Stimulated activated naive CD8-positive, alpha-beta T cell treated with anti-CD3 and anti-CD28 coated beads, Interleukin-15, Interleukin-2, amounts not matched to agents 100 ng/mL and 50 ng/mL, for 24 hours (primary cell): ENCODE measurements around the gene SLC25A17.
A peak's percentile ranks its signal among the peaks of the same experiment; 100 is the strongest.
"Not testable (repeated sequence)": the region's sequence is repeated elsewhere in the genome, so short reads cannot be mapped to it uniquely, and the experiment has no call there.

Experiments
- H3K27ac Mint-ChIP-seq: one replicate; pipeline ENCODE4 v1.8.0; 2021; ENCODE audit warnings: mild to moderate bottlenecking, mixed read lengths
- H3K27me3 Mint-ChIP-seq: one replicate; pipeline ENCODE4 v1.8.0; 2021; ENCODE audit warnings: mixed read lengths
- H3K36me3 Mint-ChIP-seq: one replicate; pipeline ENCODE4 v1.8.0; 2021; ENCODE audit warnings: low read depth, mixed read lengths
- H3K4me1 Mint-ChIP-seq: one replicate; pipeline ENCODE4 v1.8.0; 2021; ENCODE audit warnings: low read depth, mixed read lengths
- H3K4me3 Mint-ChIP-seq: one replicate; pipeline ENCODE4 v1.8.0; 2021; ENCODE audit warnings: mild to moderate bottlenecking, mixed read lengths
- H3K9me3 Mint-ChIP-seq: one replicate; pipeline ENCODE4 v1.8.0; 2021; ENCODE audit warnings: mixed read lengths

The SLC25A17 gene

DNA sequence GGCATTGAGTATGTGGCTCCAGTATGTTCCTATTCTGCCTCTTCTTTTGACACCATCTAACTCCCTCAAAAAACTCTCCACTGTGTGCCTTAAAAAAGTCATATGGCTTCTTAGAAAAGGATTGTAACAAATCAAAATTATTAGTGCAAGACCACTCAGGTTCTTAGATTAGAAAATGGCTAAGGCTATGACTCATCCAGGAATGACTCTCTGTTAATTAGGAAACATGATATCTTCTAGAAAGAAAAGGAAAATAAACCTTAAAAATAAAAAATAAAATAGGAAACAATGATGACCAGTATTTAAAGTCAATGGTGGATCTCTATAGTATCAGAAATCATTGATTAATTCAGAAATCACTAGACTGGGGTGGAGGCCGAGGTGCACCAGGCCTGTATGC is 21.7 kb downstream of the SLC25A17 start:
- H3K27ac Mint-ChIP-seq: no peak overlapping the region

DNA sequence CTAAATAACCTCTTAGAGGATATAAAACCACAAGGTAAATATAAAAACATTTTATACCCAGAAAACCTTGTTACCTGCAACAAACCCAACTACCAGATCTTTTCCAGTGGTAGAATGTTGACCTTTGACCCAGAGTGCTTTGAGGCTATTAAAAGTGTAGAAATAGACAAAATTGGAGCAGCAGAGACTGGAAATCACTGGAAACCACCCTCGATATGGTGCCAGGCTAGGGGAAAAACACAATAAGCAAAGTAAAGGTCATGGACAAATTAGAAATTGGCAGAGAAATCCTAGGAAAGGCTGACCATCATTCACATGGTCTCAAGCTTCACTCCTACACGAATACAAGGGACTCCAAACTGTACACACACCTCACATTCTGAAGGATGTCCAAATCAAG is 26.7 kb downstream of the SLC25A17 start:
- no peaks in the 10 kb centered on the region for H3K27me3 Mint-ChIP-seq
- H3K36me3 Mint-ChIP-seq: peaks cover 47% of the 10 kb centered on the region
- no peaks in the 10 kb centered on the region for H3K9me3 Mint-ChIP-seq
- H3K4me1 Mint-ChIP-seq: peaks cover 18% of the 10 kb centered on the region
- H3K4me3 Mint-ChIP-seq: no peak overlapping the region
- no peak overlapping the region for H3K27ac Mint-ChIP-seq

More for the DNA sequence above, 21.7 kb downstream of the SLC25A17 start:
- Mint-ChIP-seq H3K4me1 (peaks cover 7% of the 10 kb centered on the region), H3K36me3 (peaks cover 23% of the 10 kb centered on the region), H3K27me3 (no peaks in the 10 kb centered on the region), H3K4me3 (no peak overlapping the region), H3K9me3 (no peaks in the 10 kb centered on the region)

DNA sequence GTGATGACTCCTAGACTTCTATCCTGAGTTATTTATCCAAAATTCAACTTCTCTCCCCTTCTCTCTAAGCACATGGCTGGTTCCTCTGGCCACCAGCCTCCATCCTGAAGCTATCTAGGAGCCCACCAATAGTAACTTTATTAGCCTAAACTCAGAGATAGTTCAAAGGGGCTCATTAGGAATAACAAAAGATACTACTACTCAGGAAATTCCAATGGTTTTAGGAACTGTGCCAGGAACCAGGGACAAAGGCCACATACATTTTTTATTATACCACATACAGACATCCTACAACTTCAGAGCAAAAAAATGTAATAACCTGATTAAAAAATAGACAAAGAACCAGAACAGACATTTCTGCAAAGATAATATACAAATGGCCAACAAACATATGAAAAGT is 27.9 kb downstream of the SLC25A17 start:
- Mint-ChIP-seq H3K27me3 (no peaks in the 10 kb centered on the region), H3K4me3 (no peak overlapping the region), H3K36me3 (peaks cover 51% of the 10 kb centered on the region), H3K27ac (no peak overlapping the region), H3K4me1 (peaks cover 18% of the 10 kb centered on the region), H3K9me3 (no peaks in the 10 kb centered on the region)

DNA sequence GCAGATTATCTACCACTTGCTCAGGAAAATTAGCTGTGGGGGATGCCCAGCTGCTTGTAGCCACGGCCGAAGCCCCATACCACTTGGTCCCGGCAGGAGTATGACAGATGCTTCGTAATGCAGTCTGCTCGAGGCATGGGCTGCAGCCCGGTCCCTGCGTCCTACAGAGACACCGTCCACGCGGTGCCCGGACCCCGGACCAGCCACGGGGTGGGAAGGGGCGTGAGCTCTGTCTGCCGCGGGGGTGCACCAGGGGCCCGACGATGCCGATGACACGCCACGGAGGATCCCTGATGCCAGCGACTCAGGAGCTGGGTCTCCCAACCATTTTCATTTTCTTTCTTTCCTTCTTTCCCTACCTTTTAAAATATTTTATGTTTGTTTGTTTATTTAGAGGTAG is 30.0 kb downstream of the SLC25A17 start:
- peaks cover 64% of the 10 kb centered on the region for H3K36me3 Mint-ChIP-seq

DNA sequence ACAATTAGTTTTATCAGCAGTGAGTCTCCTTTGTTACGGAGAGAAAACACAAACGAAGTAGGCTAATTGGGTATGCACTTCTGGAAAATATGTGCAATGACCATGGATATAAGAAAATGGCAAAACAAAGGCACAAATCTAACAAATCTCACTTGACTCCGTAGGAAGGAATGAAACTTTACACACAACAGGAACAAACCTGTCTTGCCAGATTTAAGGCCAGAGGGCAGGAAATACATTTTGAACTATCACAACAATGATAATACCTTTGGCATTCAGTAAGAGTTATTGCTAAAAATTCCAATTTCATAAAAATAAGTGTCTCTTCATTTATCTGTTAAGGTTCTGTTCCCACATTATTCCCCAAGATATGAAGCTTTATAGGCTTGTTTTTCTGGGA is 36.6 kb downstream of the SLC25A17 start:
- H3K36me3 Mint-ChIP-seq: peaks cover 57% of the 10 kb centered on the region
- H3K4me3 Mint-ChIP-seq: no peak overlapping the region
- H3K27ac Mint-ChIP-seq: no peak overlapping the region
- H3K9me3 Mint-ChIP-seq: no peaks in the 10 kb centered on the region
- no peaks in the 10 kb centered on the region for H3K4me1 Mint-ChIP-seq
- no peaks in the 10 kb centered on the region for H3K27me3 Mint-ChIP-seq

More for the DNA sequence above, 30.0 kb downstream of the SLC25A17 start:
- H3K27ac Mint-ChIP-seq: peak overlapping the region; percentile 21
- H3K4me3 Mint-ChIP-seq: no peak overlapping the region
- no peaks in the 10 kb centered on the region for H3K9me3 Mint-ChIP-seq
- H3K4me1 Mint-ChIP-seq: peaks cover 18% of the 10 kb centered on the region
- H3K27me3 Mint-ChIP-seq: no peaks in the 10 kb centered on the region

DNA sequence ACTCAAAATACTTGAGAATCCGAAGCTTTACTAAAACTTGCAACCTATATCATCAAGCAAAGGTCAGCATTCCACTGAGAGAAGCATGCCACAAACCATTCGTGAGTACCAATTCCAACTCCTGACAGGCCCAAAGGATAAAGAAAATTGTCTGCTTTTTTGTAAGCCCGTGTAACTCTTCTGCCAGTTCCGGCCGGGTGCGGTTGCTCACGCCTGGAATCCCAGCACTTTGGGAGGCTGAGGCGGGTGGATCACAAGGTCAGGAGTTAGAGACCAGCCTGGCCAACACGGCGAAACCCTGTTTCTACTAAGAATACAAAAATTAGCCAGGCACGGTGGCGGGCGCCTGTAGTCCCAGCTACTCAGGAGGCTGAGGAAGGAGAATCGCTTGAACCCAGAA is 37.4 kb downstream of the SLC25A17 start:
- not testable (repeated sequence) for H3K27ac Mint-ChIP-seq, H3K27me3 Mint-ChIP-seq, H3K4me3 Mint-ChIP-seq, H3K9me3 Mint-ChIP-seq, H3K4me1 Mint-ChIP-seq
- peaks cover 57% of the 10 kb centered on the region for H3K36me3 Mint-ChIP-seq

DNA sequence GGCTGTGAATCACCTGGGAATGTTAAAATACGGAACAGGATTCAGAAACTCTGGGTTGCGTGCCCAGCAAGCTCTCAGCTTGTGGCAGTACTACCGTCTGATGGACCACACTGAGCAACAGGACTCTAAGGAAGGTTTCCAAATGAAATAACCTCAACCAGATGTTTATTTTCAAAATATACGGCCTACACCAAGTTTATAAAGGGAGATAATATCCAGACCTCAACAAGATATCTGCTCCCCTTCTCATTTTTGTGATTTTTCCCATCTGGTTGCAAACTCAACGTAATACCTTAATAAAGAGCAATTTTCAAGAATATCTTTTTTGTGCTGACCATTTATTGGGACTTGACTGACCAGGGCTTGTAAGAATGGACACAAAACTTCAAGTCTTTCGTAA is 49.4 kb downstream of the SLC25A17 start:
- H3K27ac Mint-ChIP-seq: no peak overlapping the region
- no peak overlapping the region for H3K4me3 Mint-ChIP-seq
- no peaks in the 10 kb centered on the region for H3K27me3 Mint-ChIP-seq
- no peaks in the 10 kb centered on the region for H3K9me3 Mint-ChIP-seq
- H3K36me3 Mint-ChIP-seq: peaks cover 50% of the 10 kb centered on the region
- H3K4me1 Mint-ChIP-seq: peaks cover 23% of the 10 kb centered on the region

DNA sequence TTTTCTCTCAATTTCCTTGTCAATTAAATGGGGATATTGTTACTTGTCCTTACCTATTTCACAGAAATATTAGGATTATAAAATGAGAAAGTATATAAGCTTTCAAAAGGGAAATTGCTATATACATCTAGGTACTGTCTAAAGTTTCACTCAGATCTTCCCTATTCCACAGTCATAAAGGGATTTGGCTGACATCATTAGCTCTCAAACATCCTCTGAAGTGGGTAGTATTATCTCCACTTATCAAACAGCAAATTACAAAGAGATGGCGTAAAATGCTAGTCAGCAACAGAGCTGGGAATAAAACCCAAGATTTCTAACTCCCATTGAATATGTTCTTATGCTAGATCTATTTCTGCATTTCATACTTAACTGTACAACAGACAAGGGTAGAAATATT is 50.9 kb downstream of the SLC25A17 start:
- Mint-ChIP-seq H3K4me3 (no peak overlapping the region), H3K36me3 (peaks cover 43% of the 10 kb centered on the region), H3K27ac (no peak overlapping the region)

DNA sequence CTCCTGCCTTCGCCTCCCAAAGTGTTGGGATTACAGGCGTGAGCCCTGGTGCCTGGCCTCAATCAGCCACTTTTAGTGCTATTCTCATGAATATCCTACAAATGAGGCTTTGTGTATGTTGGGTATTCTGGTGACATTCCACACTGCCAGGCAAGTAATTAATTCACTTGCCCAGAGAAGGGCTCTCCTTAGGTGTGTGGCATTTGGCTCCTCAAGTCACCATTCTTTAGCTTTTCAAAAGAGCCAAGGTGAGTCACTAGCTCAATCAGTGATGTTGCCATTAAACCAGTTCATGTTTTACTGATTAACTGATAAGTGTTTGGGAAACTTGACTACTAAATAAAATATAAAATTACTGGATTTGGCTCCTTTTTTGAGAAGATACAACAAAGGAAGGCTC is 52.2 kb downstream of the SLC25A17 start:
- Mint-ChIP-seq H3K4me1 (peaks cover 23% of the 10 kb centered on the region), H3K27me3 (no peaks in the 10 kb centered on the region), H3K36me3 (peaks cover 39% of the 10 kb centered on the region), H3K9me3 (no peaks in the 10 kb centered on the region), H3K4me3 (no peak overlapping the region), H3K27ac (no peak overlapping the region)

More for the DNA sequence above, 50.9 kb downstream of the SLC25A17 start:
- Mint-ChIP-seq H3K4me1 (peaks cover 23% of the 10 kb centered on the region), H3K27me3 (no peaks in the 10 kb centered on the region), H3K9me3 (no peaks in the 10 kb centered on the region)

DNA sequence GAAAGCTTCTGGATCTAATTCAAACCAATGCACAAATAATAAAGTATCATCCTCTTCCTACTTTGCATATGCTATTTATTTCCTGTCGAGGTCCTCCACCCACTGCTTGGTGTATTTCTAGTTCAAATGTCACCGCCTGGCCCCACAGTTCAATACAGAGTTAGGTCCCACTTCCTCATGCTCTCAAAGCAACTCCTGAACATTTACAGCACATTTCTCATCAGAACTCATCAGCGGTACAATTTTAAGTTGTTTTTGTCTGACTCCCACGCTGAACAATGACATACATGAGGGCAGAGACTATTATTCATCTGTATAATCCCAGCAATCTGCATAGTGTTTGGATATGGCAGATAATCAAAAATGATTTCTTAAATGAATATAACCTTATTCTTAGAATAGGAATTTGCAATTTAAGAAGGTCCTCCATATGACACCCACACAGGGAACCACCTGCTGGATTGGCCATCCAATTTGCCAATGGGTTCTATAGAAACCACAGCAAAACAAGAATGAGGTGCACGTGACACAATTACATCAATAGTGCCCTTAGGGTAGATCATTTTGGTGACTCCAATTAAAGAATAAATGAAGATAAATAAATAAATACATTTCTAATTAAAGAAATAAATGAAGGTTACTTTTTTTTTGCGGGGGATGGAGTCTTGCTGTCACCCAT is 54.2 kb downstream of the SLC25A17 start:
- Mint-ChIP-seq H3K4me1 (peaks cover 23% of the 10 kb centered on the region), H3K36me3 (peaks cover 23% of the 10 kb centered on the region), H3K4me3 (peak overlapping the region; percentile 27), H3K9me3 (no peaks in the 10 kb centered on the region), H3K27ac (peak overlapping the region; percentile 90), H3K27me3 (no peaks in the 10 kb centered on the region)

DNA sequence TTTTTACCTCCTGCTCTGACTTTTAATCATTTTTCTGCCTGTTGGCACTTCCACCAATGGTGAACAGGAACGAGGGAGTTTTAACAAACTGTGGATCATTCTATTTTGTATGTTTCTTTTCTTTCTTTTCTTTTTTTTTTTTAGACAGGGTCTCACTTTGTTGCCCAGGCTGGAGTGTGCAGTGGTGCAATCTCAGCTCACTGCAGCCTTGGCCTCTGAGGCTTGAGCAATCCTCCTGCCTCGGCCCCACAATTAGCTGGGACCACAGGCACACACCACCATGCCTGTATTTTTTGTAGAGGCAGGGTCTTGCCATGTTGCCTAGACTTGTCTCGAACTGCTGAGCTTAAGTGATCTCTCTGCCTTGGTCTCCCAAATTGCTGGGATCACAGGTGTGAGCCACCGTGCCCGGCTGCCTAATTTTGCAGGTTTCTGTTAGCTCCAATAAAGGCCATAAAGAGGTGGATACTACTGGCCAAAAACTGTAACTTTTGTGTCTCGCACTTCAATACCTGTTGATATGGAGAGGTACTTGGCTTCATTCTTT is 59.8 kb downstream of the SLC25A17 start:
- Mint-ChIP-seq H3K36me3 (no peaks in the 10 kb centered on the region), H3K9me3 (no peaks in the 10 kb centered on the region), H3K27me3 (no peaks in the 10 kb centered on the region), H3K27ac (no peak overlapping the region), H3K4me3 (no peak overlapping the region), H3K4me1 (peaks cover 7% of the 10 kb centered on the region)

DNA sequence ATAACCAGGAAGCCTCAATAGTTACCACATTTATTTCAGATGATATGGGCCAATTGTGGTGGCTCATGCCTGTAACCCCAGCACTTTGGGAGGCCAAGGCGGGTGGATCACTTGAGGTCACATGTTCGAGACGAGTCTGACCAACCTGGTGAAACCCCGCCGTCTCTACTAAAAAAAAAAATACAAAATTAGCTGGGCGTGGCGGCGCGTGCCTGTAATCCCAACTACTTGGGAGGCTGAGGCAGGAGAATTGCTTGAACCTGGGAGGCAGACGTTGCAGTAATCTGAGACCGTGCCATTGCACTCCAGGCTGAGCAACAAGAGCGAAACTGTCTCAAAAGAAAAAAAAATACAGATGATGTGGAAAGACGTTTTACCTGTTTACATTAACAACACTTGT is 60.3 kb downstream of the SLC25A17 start:
- not testable (repeated sequence) for H3K4me3 Mint-ChIP-seq, H3K27ac Mint-ChIP-seq

DNA sequence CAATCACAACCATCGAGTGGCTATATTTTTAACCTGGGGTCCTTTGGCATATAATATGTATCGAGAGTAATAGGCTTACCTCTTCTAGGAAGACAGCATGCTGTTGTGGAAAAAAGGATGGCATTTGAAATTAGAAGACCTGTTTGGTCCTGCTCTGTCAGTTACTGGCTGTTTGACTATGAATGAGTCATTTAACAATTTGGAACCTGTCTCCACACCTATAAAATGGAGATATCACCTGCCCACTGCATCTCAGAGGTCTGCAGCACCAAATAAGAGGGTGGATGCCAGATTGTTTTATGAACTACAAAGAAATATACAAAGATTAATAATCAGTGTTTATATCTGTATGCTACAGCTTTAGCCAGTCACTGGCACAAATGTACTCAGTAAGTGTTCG is 60.8 kb downstream of the SLC25A17 start:
- no peak overlapping the region for H3K4me3 Mint-ChIP-seq
- H3K4me1 Mint-ChIP-seq: peaks cover 4% of the 10 kb centered on the region
- no peaks in the 10 kb centered on the region for H3K36me3 Mint-ChIP-seq
- H3K27ac Mint-ChIP-seq: no peak overlapping the region
- H3K27me3 Mint-ChIP-seq: no peaks in the 10 kb centered on the region
- no peaks in the 10 kb centered on the region for H3K9me3 Mint-ChIP-seq

More for the DNA sequence above, 60.3 kb downstream of the SLC25A17 start:
- not testable (repeated sequence) for H3K36me3 Mint-ChIP-seq, H3K9me3 Mint-ChIP-seq, H3K4me1 Mint-ChIP-seq, H3K27me3 Mint-ChIP-seq

DNA sequence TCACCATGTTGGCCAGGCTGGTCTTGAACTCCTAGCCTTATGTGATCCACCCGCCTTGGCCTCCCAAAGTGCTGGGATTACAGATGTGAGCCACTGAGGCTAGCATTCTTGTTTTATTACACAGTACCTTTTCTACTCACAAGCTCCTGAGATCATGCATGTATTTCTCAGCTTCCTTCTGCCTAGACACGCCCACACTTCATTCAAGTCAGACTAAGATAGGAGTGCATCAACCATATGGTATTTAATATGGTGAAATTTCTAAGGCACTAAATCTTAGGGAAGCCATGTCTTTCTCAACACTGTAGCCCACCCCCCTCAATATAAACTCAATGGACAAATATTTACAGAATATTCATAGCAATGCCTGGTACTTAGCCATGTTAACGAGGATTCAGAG is 62.1 kb downstream of the SLC25A17 start:
- H3K36me3 Mint-ChIP-seq: no peaks in the 10 kb centered on the region
- no peak overlapping the region for H3K27ac Mint-ChIP-seq
- H3K4me3 Mint-ChIP-seq: no peak overlapping the region
- no peaks in the 10 kb centered on the region for H3K27me3 Mint-ChIP-seq
- no peaks in the 10 kb centered on the region for H3K9me3 Mint-ChIP-seq
- no peaks in the 10 kb centered on the region for H3K4me1 Mint-ChIP-seq

DNA sequence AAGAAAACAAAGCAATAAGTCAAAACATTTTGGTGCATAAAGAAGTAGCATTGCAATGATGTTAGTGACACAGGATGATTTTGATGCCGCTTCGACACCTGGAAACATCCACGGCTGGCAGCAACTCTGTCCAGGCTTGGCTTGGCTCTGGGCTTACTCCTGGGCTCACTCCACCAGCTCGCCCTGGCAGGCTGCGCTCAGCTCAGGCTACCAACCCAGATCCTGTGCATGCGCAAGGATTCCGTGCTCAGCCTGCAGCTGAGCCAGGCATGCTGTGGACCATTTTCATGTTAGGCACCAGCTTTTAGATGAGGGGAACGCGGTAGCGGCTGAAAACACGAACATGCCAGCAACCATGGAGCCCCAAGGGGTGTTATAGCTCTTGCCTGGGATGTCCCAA is 66.0 kb downstream of the SLC25A17 start:
- Mint-ChIP-seq H3K27ac (no peak overlapping the region), H3K9me3 (no peaks in the 10 kb centered on the region), H3K4me3 (no peak overlapping the region)

DNA sequence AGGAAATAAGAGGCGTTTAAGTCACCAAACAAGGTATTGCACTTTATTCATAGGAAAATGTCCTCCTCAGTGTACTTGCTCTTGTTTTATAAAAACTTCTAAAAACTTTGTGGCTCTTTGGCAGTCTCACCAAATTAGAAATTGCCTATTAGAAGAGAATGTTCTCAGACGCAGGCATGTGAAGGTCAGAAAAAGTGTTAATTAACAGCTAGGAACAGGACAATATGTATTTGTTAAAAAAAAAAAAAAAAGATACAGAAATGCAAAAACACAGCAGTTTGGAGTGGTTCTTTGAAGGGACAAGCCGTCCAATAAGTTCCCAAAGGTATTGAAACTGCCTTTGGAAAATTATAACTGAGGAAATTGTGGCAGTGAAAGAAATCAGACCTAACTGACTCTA is 67.9 kb downstream of the SLC25A17 start:
- Mint-ChIP-seq H3K27ac (no peak overlapping the region), H3K4me1 (no peaks in the 10 kb centered on the region), H3K27me3 (no peaks in the 10 kb centered on the region), H3K4me3 (no peak overlapping the region), H3K9me3 (no peaks in the 10 kb centered on the region), H3K36me3 (no peaks in the 10 kb centered on the region)

More for the DNA sequence above, 66.0 kb downstream of the SLC25A17 start:
- no peaks in the 10 kb centered on the region for H3K4me1 Mint-ChIP-seq
- H3K36me3 Mint-ChIP-seq: no peaks in the 10 kb centered on the region
- H3K27me3 Mint-ChIP-seq: no peaks in the 10 kb centered on the region
